HEK293 (cell line): ENCODE data around the gene IPO9.

Experiments used
- CTCF ChIA-PET: fragments of 350-600 bp; formaldehyde crosslinking; extraction: SDS; loops from one replicate; lab custom pipeline; 2021; ENCODE audit warnings: antibody characterized with exemption; lab: Yijun Ruan, JAX
- POLR2A ChIA-PET: fragments of 300-600 bp; formaldehyde crosslinking; extraction: SDS; loops from one replicate; lab custom pipeline; 2020; ENCODE audit warnings: antibody characterized with exemption, inconsistent platforms; lab: Yijun Ruan, JAX
- H3K27ac ChIP-seq: fragments of 200-500 bp; sonication (Bioruptor generic); 2 replicates; pipeline ENCODE4 v1.5.1; 2014; ENCODE audit warnings: low read depth, low read length, control low read depth, inconsistent platforms; ENCODE audit errors: extremely low read depth
- H3K36me3 ChIP-seq, 2 experiments: fragments of 200-500 bp in 1 of 2; sonication (Bioruptor generic) in 1 of 2; 1 replicate in 1 of 2; 2 replicates in 1 of 2; pipeline ENCODE4 v1.5.1; 2014 to 2017; ENCODE audit warnings: inconsistent platforms in 2 of 2, low read length in 2 of 2; ENCODE audit not compliant: control insufficient read depth in 2 of 2, insufficient read depth in 1 of 2
- H3K4me1 ChIP-seq: fragments of 200-500 bp; sonication (Bioruptor generic); 2 replicates; pipeline ENCODE4 v1.5.1; 2014; ENCODE audit warnings: mild to moderate bottlenecking, low read length, inconsistent platforms; ENCODE audit not compliant: control insufficient read depth, insufficient read depth
- H3K4me3 ChIP-seq: 2 replicates; pipeline ENCODE4 v1.5.1; 2011; ENCODE audit warnings: low read depth, mild to moderate bottlenecking, control low read depth, low read length, moderate library complexity
- H3K9me3 ChIP-seq: fragments of 200-500 bp; sonication (Bioruptor generic); 2 replicates; pipeline ENCODE4 v1.5.1; 2014; ENCODE audit warnings: low read depth, low read length, inconsistent platforms; ENCODE audit not compliant: control insufficient read depth, insufficient read depth
- KLF16 ChIP-seq: fragments of 450-650 bp; formaldehyde crosslinking; IDR thresholded peaks from 2 replicates; pipeline ENCODE4 v1.5.1; 2017; ENCODE audit warnings: missing biosample characterization, missing genetic modification characterization
- ZBTB8A ChIP-seq: fragments of 450-650 bp; formaldehyde crosslinking; IDR thresholded peaks from 2 replicates; pipeline ENCODE4 v1.5.1; 2016; ENCODE audit warnings: missing biosample characterization, missing genetic modification characterization
- ZFHX2 ChIP-seq: fragments of 450-650 bp; formaldehyde crosslinking; conservative IDR thresholded peaks from 2 replicates; pipeline ENCODE4 v1.5.1; 2016; ENCODE audit warnings: missing biosample characterization, missing genetic modification characterization
- ZNF2 ChIP-seq: fragments of 450-650 bp; formaldehyde crosslinking; IDR thresholded peaks from 2 replicates; pipeline ENCODE4 v1.5.1; 2016; ENCODE audit warnings: missing biosample characterization, missing genetic modification characterization
- ZNF292 ChIP-seq: fragments of 450-650 bp; formaldehyde crosslinking; IDR thresholded peaks from 2 replicates; pipeline ENCODE4 v1.5.1; 2016; ENCODE audit warnings: low read depth, missing biosample characterization, missing genetic modification characterization, borderline replicate concordance
- ZNF335 ChIP-seq: fragments of 450-650 bp; formaldehyde crosslinking; conservative IDR thresholded peaks from 2 replicates; pipeline ENCODE4 v1.5.1; 2016; ENCODE audit warnings: missing biosample characterization, missing genetic modification characterization
- ZNF416 ChIP-seq: fragments of 450-650 bp; formaldehyde crosslinking; IDR thresholded peaks from 2 replicates; pipeline ENCODE4 v1.5.1; 2016; ENCODE audit warnings: missing biosample characterization, missing genetic modification characterization
- ZNF501 ChIP-seq: fragments of 450-650 bp; formaldehyde crosslinking; IDR thresholded peaks from 2 replicates; pipeline ENCODE4 v1.5.1; 2016; ENCODE audit warnings: missing biosample characterization, missing genetic modification characterization
- ZNF530 ChIP-seq: fragments of 450-650 bp; formaldehyde crosslinking; IDR thresholded peaks from 2 replicates; pipeline ENCODE4 v1.5.1; 2016; ENCODE audit warnings: low read depth, missing biosample characterization, missing genetic modification characterization
- ZNF558 ChIP-seq: fragments of 450-650 bp; formaldehyde crosslinking; IDR thresholded peaks from 2 replicates; pipeline ENCODE4 v1.5.1; 2016; ENCODE audit warnings: missing biosample characterization, missing genetic modification characterization
- ZNF664 ChIP-seq: fragments of 450-650 bp; formaldehyde crosslinking; IDR thresholded peaks from 2 replicates; pipeline ENCODE4 v1.5.1; 2016; ENCODE audit warnings: missing biosample characterization, missing genetic modification characterization
- ZNF76 ChIP-seq: fragments of 450-650 bp; formaldehyde crosslinking; IDR thresholded peaks from 2 replicates; pipeline ENCODE4; 2016; ENCODE audit warnings: low read depth, missing biosample characterization, missing genetic modification characterization, borderline replicate concordance
- ZNF777 ChIP-seq: fragments of 450-650 bp; formaldehyde crosslinking; IDR thresholded peaks from 2 replicates; pipeline ENCODE4 v1.5.1; 2017; ENCODE audit warnings: missing biosample characterization, missing genetic modification characterization, borderline replicate concordance
- ZNF792 ChIP-seq: fragments of 450-650 bp; formaldehyde crosslinking; IDR thresholded peaks from 2 replicates; pipeline ENCODE4 v1.5.1; 2016; ENCODE audit warnings: missing biosample characterization, missing genetic modification characterization
- TF ChIP-seq, protein P1 (sequence below): fragments of 450-650 bp; formaldehyde crosslinking; IDR thresholded peaks from 2 replicates; pipeline ENCODE4 v1.5.1; 2016; ENCODE audit warnings: missing biosample characterization, missing genetic modification characterization
- TF ChIP-seq, protein P2 (sequence below): fragments of 450-650 bp; formaldehyde crosslinking; IDR thresholded peaks from 2 replicates; pipeline ENCODE4 v1.5.1; 2017; ENCODE audit warnings: missing biosample characterization, missing genetic modification characterization
- TF ChIP-seq, protein P3 (sequence below): fragments of 450-650 bp; formaldehyde crosslinking; IDR thresholded peaks from 2 replicates; pipeline ENCODE4 v1.5.1; 2016; ENCODE audit warnings: missing biosample characterization, missing genetic modification characterization, low read depth
- TF ChIP-seq, protein P4 (sequence below): fragments of 450-650 bp; formaldehyde crosslinking; conservative IDR thresholded peaks from 2 replicates; pipeline ENCODE4 v1.5.1; 2016; ENCODE audit warnings: low read depth, missing biosample characterization, missing genetic modification characterization
- TF ChIP-seq, protein P5 (sequence below): fragments of 450-650 bp; formaldehyde crosslinking; IDR thresholded peaks from 2 replicates; pipeline ENCODE4 v1.5.1; 2016; ENCODE audit warnings: missing biosample characterization, missing genetic modification characterization

IPO9 gene

DNA sequence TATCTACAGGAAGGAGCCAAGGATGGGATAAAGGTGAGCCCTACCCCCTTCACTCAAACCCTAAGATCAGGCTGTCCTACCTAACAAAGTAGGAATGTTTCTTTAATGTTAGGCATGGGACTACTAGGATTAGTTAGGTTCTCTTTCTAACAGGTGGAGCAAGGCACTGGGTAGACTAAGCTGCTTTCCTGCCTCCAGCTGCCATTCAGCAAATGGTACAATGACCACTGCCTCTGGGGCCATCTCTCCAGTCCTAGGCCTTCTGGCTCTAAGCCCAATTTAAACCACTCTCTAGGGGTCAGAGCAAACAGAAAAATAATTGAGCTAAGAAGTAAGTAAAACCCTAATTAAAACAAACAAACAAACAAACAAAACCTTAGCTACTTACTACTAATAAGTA, 15.7 kb upstream of the IPO9 start:
- H3K36me3 ChIP-seq, result peaks cover 6 to 67% of the 10 kb centered on the region in 2 experiments; a peak in 2 of 3 replicates
- no peak overlapping the region for H3K4me3 ChIP-seq
- H3K9me3 ChIP-seq, result no peaks in the 10 kb centered on the region
- H3K4me1 ChIP-seq, result no peaks in the 10 kb centered on the region
- H3K27ac ChIP-seq, result no peak overlapping the region
- POLR2A ChIA-PET, result interaction anchor here (0.6 kb wide), 1 partner anchor 73 kb away, joined by 7 read pairs; no protein-coding TSS in a partner anchor
- CTCF ChIA-PET, result interaction anchor here (1.0 to 3.8 kb wide), 3 partner anchors 19 to 160 kb away, joined by 4 to 28 read pairs (median 9); no protein-coding TSS in a partner anchor
- TF ChIP-seq ZNF777 (no peak), ZNF416 (tag by site-specific recombination) (no peak), KLF16 (no peak), ZNF664 (no peak), ZNF530 (tag by site-specific recombination) (no peak), ZNF558 (tag by site-specific recombination) (no peak), ZNF76 (tag by site-specific recombination) (no peak), ZFHX2 (tag by site-specific recombination) (no peak), ZNF501 (tag by site-specific recombination) (no peak), ZBTB8A (tag by site-specific recombination) (no peak)
- TF ChIP-seq, protein P1, sequence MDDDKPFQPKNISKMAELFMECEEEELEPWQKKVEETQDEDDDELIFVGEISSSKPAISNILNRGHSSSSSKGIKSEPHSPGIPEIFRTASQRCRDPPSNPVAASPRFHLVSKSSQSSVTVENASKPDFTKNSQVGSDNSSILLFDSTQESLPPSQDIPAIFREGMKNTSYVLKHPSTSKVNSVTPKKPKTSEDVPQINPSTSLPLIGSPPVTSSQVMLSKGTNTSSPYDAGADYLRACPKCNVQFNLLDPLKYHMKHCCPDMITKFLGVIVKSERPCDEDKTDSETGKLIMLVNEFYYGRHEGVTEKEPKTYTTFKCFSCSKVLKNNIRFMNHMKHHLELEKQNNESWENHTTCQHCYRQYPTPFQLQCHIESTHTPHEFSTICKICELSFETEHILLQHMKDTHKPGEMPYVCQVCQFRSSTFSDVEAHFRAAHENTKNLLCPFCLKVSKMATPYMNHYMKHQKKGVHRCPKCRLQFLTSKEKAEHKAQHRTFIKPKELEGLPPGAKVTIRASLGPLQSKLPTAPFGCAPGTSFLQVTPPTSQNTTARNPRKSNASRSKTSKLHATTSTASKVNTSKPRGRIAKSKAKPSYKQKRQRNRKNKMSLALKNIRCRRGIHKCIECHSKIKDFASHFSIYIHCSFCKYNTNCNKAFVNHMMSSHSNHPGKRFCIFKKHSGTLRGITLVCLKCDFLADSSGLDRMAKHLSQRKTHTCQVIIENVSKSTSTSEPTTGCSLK, result no peak
- TF ChIP-seq, protein P2, sequence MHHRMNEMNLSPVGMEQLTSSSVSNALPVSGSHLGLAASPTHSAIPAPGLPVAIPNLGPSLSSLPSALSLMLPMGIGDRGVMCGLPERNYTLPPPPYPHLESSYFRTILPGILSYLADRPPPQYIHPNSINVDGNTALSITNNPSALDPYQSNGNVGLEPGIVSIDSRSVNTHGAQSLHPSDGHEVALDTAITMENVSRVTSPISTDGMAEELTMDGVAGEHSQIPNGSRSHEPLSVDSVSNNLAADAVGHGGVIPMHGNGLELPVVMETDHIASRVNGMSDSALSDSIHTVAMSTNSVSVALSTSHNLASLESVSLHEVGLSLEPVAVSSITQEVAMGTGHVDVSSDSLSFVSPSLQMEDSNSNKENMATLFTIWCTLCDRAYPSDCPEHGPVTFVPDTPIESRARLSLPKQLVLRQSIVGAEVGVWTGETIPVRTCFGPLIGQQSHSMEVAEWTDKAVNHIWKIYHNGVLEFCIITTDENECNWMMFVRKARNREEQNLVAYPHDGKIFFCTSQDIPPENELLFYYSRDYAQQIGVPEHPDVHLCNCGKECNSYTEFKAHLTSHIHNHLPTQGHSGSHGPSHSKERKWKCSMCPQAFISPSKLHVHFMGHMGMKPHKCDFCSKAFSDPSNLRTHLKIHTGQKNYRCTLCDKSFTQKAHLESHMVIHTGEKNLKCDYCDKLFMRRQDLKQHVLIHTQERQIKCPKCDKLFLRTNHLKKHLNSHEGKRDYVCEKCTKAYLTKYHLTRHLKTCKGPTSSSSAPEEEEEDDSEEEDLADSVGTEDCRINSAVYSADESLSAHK (tag by site-specific recombination), result no peak

DNA sequence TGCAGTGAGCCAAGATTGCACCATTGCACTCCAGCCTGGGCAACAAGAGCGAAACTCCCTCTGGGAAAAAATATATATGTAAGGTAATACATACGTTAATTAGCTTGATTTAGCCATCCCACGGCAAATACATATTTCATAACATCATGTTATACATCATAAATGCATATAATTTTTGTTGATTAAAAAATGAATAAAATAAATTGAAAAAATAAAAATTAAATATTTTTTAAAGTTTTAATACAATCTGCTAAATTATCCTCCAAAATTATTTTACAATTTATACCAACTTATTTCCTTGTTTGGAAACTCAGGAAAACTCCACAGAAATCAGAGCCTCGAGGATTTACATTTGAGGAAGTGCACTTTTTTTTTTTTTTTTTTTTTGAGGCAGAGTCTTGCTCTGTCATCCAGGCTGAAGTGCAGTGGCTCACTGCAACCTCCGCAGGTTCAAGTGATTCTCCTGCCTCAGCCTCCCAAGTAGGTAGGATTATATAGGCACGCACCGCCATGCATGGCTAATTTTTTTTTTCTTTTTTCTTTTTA, 12.6 kb upstream of the IPO9 start:
- no peak overlapping the region for H3K27ac ChIP-seq
- CTCF ChIA-PET, result interaction anchor here (0.6 to 1.2 kb wide), 3 partner anchors 13 to 111 kb away, joined by 3 to 4 read pairs (median 3); partner anchors contain the start of gene IPO9
- peaks cover 6 to 58% of the 10 kb centered on the region in 2 experiments; a peak in 2 of 3 replicates for H3K36me3 ChIP-seq
- no peaks in the 10 kb centered on the region for H3K4me1 ChIP-seq
- TF ChIP-seq, protein P3, sequence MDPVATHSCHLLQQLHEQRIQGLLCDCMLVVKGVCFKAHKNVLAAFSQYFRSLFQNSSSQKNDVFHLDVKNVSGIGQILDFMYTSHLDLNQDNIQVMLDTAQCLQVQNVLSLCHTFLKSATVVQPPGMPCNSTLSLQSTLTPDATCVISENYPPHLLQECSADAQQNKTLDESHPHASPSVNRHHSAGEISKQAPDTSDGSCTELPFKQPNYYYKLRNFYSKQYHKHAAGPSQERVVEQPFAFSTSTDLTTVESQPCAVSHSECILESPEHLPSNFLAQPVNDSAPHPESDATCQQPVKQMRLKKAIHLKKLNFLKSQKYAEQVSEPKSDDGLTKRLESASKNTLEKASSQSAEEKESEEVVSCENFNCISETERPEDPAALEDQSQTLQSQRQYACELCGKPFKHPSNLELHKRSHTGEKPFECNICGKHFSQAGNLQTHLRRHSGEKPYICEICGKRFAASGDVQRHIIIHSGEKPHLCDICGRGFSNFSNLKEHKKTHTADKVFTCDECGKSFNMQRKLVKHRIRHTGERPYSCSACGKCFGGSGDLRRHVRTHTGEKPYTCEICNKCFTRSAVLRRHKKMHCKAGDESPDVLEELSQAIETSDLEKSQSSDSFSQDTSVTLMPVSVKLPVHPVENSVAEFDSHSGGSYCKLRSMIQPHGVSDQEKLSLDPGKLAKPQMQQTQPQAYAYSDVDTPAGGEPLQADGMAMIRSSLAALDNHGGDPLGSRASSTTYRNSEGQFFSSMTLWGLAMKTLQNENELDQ (tag by site-specific recombination), result no peak
- TF ChIP-seq ZNF2 (tag by site-specific recombination) (no peak), ZNF292 (tag by site-specific recombination) (no peak), ZNF792 (tag by site-specific recombination) (no peak), ZNF335 (no peak)
- TF ChIP-seq, protein P4, sequence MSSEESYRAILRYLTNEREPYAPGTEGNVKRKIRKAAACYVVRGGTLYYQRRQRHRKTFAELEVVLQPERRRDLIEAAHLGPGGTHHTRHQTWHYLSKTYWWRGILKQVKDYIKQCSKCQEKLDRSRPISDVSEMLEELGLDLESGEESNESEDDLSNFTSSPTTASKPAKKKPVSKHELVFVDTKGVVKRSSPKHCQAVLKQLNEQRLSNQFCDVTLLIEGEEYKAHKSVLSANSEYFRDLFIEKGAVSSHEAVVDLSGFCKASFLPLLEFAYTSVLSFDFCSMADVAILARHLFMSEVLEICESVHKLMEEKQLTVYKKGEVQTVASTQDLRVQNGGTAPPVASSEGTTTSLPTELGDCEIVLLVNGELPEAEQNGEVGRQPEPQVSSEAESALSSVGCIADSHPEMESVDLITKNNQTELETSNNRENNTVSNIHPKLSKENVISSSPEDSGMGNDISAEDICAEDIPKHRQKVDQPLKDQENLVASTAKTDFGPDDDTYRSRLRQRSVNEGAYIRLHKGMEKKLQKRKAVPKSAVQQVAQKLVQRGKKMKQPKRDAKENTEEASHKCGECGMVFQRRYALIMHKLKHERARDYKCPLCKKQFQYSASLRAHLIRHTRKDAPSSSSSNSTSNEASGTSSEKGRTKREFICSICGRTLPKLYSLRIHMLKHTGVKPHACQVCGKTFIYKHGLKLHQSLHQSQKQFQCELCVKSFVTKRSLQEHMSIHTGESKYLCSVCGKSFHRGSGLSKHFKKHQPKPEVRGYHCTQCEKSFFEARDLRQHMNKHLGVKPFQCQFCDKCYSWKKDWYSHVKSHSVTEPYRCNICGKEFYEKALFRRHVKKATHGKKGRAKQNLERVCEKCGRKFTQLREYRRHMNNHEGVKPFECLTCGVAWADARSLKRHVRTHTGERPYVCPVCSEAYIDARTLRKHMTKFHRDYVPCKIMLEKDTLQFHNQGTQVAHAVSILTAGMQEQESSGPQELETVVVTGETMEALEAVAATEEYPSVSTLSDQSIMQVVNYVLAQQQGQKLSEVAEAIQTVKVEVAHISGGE (tag by site-specific recombination), result no peak
- TF ChIP-seq, protein P2 (tag by site-specific recombination), result no peak
- TF ChIP-seq, protein P5, sequence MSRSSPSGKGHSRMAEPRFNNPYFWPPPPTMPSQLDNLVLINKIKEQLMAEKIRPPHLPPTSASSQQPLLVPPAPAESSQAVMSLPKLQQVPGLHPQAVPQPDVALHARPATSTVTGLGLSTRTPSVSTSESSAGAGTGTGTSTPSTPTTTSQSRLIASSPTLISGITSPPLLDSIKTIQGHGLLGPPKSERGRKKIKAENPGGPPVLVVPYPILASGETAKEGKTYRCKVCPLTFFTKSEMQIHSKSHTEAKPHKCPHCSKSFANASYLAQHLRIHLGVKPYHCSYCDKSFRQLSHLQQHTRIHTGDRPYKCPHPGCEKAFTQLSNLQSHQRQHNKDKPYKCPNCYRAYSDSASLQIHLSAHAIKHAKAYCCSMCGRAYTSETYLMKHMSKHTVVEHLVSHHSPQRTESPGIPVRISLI, result 0 out of 2 replicates have a peak, but pooled peaks have one; percentile 29
- TF ChIP-seq, all 188 proteins: peak for 1
- H3K4me3 ChIP-seq, result no peak overlapping the region
- no peaks in the 10 kb centered on the region for H3K9me3 ChIP-seq
- POLR2A ChIA-PET, result no interaction called here
